A673 (cell line): ENCODE results near the gene DLD.

ENCODE experiments used
- EZH2 ChIP-seq: fragments of 200-600 bp; sonication (generic); IDR thresholded peaks from 2 replicates; pipeline ENCODE4 v1.6.1; 2017; ENCODE audit warnings: borderline replicate concordance, low read depth, mild to moderate bottlenecking, mixed read lengths, antibody characterized with exemption, low read length; ENCODE audit not compliant: poor library complexity, severe bottlenecking
- TF ChIP-seq, protein P1 (sequence below): fragments of 300-800, 200-600 bp; sonication (generic); conservative IDR thresholded peaks from 2 replicates; pipeline ENCODE4 v1.5.1; 2017; ENCODE audit warnings: low read depth, mild to moderate bottlenecking, antibody characterized with exemption, low read length, moderate library complexity, mixed read lengths

DNA sequence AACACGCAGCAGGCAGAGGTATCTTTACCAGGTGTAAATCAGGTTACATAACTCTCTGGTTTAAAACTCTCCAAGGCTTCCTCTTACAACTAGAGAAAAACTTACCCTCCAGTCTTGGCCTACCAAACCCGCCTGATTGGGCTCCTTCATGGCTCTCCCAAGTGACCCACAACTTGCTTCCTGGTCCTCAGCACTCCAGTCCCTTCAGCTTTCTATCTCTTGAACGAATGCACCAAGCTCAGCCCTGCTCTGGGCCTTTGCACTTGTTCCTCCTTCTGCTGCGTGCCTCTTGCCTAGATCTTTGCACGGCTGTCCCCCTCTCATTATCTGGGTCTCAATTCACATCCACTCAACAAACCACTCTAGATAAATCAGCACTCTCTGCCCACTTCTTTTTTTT is 32.7 kb upstream of the DLD start:
- TF ChIP-seq, protein P1, sequence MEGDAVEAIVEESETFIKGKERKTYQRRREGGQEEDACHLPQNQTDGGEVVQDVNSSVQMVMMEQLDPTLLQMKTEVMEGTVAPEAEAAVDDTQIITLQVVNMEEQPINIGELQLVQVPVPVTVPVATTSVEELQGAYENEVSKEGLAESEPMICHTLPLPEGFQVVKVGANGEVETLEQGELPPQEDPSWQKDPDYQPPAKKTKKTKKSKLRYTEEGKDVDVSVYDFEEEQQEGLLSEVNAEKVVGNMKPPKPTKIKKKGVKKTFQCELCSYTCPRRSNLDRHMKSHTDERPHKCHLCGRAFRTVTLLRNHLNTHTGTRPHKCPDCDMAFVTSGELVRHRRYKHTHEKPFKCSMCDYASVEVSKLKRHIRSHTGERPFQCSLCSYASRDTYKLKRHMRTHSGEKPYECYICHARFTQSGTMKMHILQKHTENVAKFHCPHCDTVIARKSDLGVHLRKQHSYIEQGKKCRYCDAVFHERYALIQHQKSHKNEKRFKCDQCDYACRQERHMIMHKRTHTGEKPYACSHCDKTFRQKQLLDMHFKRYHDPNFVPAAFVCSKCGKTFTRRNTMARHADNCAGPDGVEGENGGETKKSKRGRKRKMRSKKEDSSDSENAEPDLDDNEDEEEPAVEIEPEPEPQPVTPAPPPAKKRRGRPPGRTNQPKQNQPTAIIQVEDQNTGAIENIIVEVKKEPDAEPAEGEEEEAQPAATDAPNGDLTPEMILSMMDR, result no peak
- TF ChIP-seq EZH2, result no peak
